Loucy (cell line): ENCODE measurements around the gene EML2.
"Not testable (repeated sequence)": the region's sequence is repeated elsewhere in the genome, so short reads cannot be mapped to it uniquely, and the experiment has no call there.

Experiments used
- H2AFZ ChIP-seq: fragments of 200-600 bp; sonication (generic); 2 replicates; pipeline ENCODE4 v1.6.0; 2016; ENCODE audit warnings: antibody characterized with exemption, mild to moderate bottlenecking, low read length, moderate library complexity
- H3F3A ChIP-seq: fragments of 200-600 bp; 2 replicates; pipeline ENCODE4 v1.6.0; 2016; ENCODE audit warnings: antibody characterized with exemption, low read depth, mild to moderate bottlenecking
- H3K27me3 ChIP-seq: fragments of 200-600 bp; sonication (generic); 2 replicates; pipeline ENCODE4 v1.6.1; 2014; ENCODE audit warnings: low read length, mild to moderate bottlenecking; ENCODE audit not compliant: insufficient read depth, poor library complexity, severe bottlenecking
- H3K36me3 ChIP-seq: fragments of 200-600 bp; sonication (generic); 2 replicates; pipeline ENCODE4 v1.6.1; 2016; ENCODE audit warnings: low read length; ENCODE audit not compliant: insufficient read depth
- H3K4me1 ChIP-seq: fragments of 200-600 bp; sonication (generic); 2 replicates; pipeline ENCODE4 v1.5.1; 2014; ENCODE audit warnings: low read length, mild to moderate bottlenecking; ENCODE audit not compliant: insufficient read depth, poor library complexity, severe bottlenecking
- H3K4me2 ChIP-seq: fragments of 200-600 bp; sonication (generic); 2 replicates; pipeline ENCODE4 v1.6.0; 2014; ENCODE audit warnings: antibody characterized with exemption, low read length, low read depth, mild to moderate bottlenecking; ENCODE audit not compliant: poor library complexity, severe bottlenecking
- H3K4me3 ChIP-seq: fragments of 200-600 bp; sonication (generic); 2 replicates; pipeline ENCODE4 v1.5.1; 2014; ENCODE audit warnings: low read length, mild to moderate bottlenecking, mixed read lengths; ENCODE audit not compliant: poor library complexity, severe bottlenecking
- H3K79me2 ChIP-seq: fragments of 200-600 bp; sonication (generic); 2 replicates; pipeline ENCODE4 v1.6.1; 2014; ENCODE audit warnings: low read length; ENCODE audit not compliant: insufficient read depth
- H3K9ac ChIP-seq: fragments of 200-600 bp; sonication (generic); 2 replicates; pipeline ENCODE4 v1.6.0; 2014; ENCODE audit warnings: mild to moderate bottlenecking, low read depth, low read length, moderate library complexity; ENCODE audit not compliant: poor library complexity, severe bottlenecking
- H3K9me2 ChIP-seq: fragments of 200-600 bp; sonication (generic); replicated peaks from 2 replicates; pipeline ENCODE4 v1.6.1; 2016; ENCODE audit warnings: low read depth, low read length, mixed read lengths
- H3K9me3 ChIP-seq: fragments of 200-600 bp; sonication (generic); 2 replicates; pipeline ENCODE4 v1.6.1; 2014; ENCODE audit warnings: mild to moderate bottlenecking, antibody characterized with exemption, low read length, low read depth; ENCODE audit not compliant: insufficient read depth
- H4K20me1 ChIP-seq: fragments of 200-600 bp; sonication (generic); 2 replicates; pipeline ENCODE4 v1.6.0; 2014; ENCODE audit warnings: antibody characterized with exemption, low read length, mild to moderate bottlenecking; ENCODE audit not compliant: insufficient read depth, poor library complexity, severe bottlenecking
- EZH2phosphoT487 ChIP-seq: fragments of 200-600 bp; IDR thresholded peaks from 2 replicates; pipeline ENCODE4 v1.6.1; 2018; ENCODE audit warnings: antibody characterized with exemption, mild to moderate bottlenecking, moderate library complexity, borderline replicate concordance
- TF ChIP-seq, protein P1 (sequence below): fragments of 200-600 bp; sonication (generic); conservative IDR thresholded peaks from 2 replicates; pipeline ENCODE4 v1.5.1; 2014; ENCODE audit warnings: mild to moderate bottlenecking, antibody characterized with exemption, low read length

Gene EML2, protein sequence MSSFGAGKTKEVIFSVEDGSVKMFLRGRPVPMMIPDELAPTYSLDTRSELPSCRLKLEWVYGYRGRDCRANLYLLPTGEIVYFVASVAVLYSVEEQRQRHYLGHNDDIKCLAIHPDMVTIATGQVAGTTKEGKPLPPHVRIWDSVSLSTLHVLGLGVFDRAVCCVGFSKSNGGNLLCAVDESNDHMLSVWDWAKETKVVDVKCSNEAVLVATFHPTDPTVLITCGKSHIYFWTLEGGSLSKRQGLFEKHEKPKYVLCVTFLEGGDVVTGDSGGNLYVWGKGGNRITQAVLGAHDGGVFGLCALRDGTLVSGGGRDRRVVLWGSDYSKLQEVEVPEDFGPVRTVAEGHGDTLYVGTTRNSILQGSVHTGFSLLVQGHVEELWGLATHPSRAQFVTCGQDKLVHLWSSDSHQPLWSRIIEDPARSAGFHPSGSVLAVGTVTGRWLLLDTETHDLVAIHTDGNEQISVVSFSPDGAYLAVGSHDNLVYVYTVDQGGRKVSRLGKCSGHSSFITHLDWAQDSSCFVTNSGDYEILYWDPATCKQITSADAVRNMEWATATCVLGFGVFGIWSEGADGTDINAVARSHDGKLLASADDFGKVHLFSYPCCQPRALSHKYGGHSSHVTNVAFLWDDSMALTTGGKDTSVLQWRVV

GRCh38 chr19:45638930-45639729, at the start of gene EML2:
Gene EML2, minus strand, starts transcription at chr19:45639397. Its CDS starts 21 bp downstream, at chr19:45639376.
- H3K4me3 ChIP-seq = peak within 1 kb of the TSS; percentile 86
- no peaks in the 10 kb centered on the region for H3K9me2 ChIP-seq
- H3K4me1 ChIP-seq = peaks cover 12% of the 10 kb centered on the region
- H3K27me3 ChIP-seq = no peaks in the 10 kb centered on the region
- H4K20me1 ChIP-seq = no peaks in the 10 kb centered on the region
- peaks cover 11% of the 10 kb centered on the region; the same call in 1 of the 2 replicates for H3K79me2 ChIP-seq
- TF ChIP-seq EZH2phosphoT487 = no peak
- TF ChIP-seq, protein P1, sequence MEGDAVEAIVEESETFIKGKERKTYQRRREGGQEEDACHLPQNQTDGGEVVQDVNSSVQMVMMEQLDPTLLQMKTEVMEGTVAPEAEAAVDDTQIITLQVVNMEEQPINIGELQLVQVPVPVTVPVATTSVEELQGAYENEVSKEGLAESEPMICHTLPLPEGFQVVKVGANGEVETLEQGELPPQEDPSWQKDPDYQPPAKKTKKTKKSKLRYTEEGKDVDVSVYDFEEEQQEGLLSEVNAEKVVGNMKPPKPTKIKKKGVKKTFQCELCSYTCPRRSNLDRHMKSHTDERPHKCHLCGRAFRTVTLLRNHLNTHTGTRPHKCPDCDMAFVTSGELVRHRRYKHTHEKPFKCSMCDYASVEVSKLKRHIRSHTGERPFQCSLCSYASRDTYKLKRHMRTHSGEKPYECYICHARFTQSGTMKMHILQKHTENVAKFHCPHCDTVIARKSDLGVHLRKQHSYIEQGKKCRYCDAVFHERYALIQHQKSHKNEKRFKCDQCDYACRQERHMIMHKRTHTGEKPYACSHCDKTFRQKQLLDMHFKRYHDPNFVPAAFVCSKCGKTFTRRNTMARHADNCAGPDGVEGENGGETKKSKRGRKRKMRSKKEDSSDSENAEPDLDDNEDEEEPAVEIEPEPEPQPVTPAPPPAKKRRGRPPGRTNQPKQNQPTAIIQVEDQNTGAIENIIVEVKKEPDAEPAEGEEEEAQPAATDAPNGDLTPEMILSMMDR = peak; percentile 57
- peaks cover 5% of the 10 kb centered on the region; the same call in 1 of the 2 replicates for H3F3A ChIP-seq
- peak within 1 kb of the TSS; percentile 83 for H3K9ac ChIP-seq
- H3K36me3 ChIP-seq = no peaks in the 10 kb centered on the region
- peak within 1 kb of the TSS; percentile 92 for H2AFZ ChIP-seq
- no peaks in the 10 kb centered on the region for H3K9me3 ChIP-seq
- H3K4me2 ChIP-seq = peak within 1 kb of the TSS; percentile 98

DNA sequence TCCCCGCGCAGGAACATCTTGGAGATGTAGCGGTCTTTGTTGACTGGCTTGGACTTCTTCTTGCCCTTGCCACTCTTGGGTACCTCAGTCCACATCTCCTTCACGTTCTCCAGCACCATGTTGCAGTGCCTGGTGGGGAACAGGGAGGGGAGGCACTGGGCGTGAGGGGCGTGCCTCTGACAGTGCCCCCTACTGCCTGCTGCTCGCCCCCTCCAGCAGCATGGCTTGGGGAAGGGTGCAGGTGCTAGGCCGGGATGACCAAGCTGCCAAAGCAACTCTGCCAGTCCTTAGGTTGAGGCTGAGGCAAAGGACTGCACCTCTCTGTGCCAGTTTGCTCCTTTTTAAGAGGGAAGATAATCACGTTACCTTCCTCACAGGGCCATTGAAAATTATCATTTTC, 48.4 kb upstream of the EML2 start:
- Histone ChIP-seq H3K9ac (no peak overlapping the region), H3F3A (no peaks in the 10 kb centered on the region), H3K36me3 (peaks cover 28% of the 10 kb centered on the region; the same call in 1 of the 2 replicates), H2AFZ (no peak overlapping the region), H3K4me2 (no peak overlapping the region), H4K20me1 (peaks cover 10% of the 10 kb centered on the region), H3K4me1 (peaks cover 8% of the 10 kb centered on the region), H3K9me3 (no peaks in the 10 kb centered on the region), H3K9me2 (no peaks in the 10 kb centered on the region), H3K4me3 (no peak overlapping the region), H3K79me2 (peaks cover 38% of the 10 kb centered on the region), H3K27me3 (no peaks in the 10 kb centered on the region)
- no peak for TF ChIP-seq EZH2phosphoT487
- TF ChIP-seq, protein P1 = peak; percentile 23; the same call in 1 of the 2 replicates

DNA sequence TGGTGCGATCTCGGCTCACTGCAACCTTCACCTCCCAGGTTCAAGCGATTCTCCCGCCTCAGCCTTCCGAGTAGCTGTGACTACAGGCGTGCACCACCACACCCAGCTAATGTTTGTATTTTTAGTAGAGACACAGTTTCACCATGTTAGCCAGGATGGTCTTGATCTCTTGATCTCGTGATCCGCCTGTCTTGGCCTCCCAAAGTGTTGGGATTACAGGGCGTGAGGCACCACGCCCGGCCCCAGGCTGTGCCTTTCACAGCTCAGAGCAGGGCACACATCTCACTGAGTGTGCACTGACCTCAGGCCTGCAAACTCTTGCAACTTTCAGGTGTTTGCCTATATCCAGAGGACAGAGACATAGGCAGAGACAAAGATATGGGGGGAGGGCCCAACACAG, 45.8 kb upstream of the EML2 start:
- H3K9me3 ChIP-seq, H4K20me1 ChIP-seq, H3K4me1 ChIP-seq, H3K9me2 ChIP-seq, H3K9ac ChIP-seq, H3F3A ChIP-seq, H2AFZ ChIP-seq, H3K4me3 ChIP-seq, H3K27me3 ChIP-seq, H3K4me2 ChIP-seq: not testable (repeated sequence)
- H3K36me3 ChIP-seq = peaks cover 28% of the 10 kb centered on the region; the same call in 1 of the 2 replicates
- peaks cover 22% of the 10 kb centered on the region for H3K79me2 ChIP-seq
